Measurements from ENCODE around the gene GULP1. TPM values are rescaled to one million over a fixed set of nuclear protein-coding genes. Genes with fewer than 3 reads are reported as not detected.

GULP1 gene
- polyA plus RNA-seq, 1 donor from 2014 or later: 10.2 TPM

- Histone ChIP-seq H3K4me2 (ENCODE audit: low read length) (no peak overlapping the region), H3K27me3 (ENCODE audit: insufficient read depth, low read depth, low read length) (no peaks in the 10 kb centered on the region), H3K27ac (ENCODE audit: low read length) (no peak overlapping the region), H3K36me3 (ENCODE audit: insufficient read depth, low read length) (no peaks in the 10 kb centered on the region), H4K20me1 (ENCODE audit: insufficient read depth) (no peaks in the 10 kb centered on the region), H2AFZ (ENCODE audit: low read depth, low read length) (no peak overlapping the region), H3K79me2 (replicated peaks; ENCODE audit: insufficient read depth, low read length) (no peaks in the 10 kb centered on the region), H3F3A (ENCODE audit: insufficient read depth, low read length, poor library complexity, severe bottlenecking) (no peaks in the 10 kb centered on the region), H3K9ac (ENCODE audit: low read length) (no peak overlapping the region), H3K4me3 (ENCODE audit: low read length) (no peak overlapping the region), H3K9me2 (ENCODE audit: insufficient read depth, low read length) (no peaks in the 10 kb centered on the region), H3K9me3 (ENCODE audit: low read length) (no peaks in the 10 kb centered on the region)
- TF ChIP-seq MXI1 (conservative IDR thresholded peaks at IDR 0.05; ENCODE audit: poor library complexity, severe bottlenecking) (no peak), EZH2 (IDR thresholded peaks at IDR 0.05; ENCODE audit: borderline replicate concordance, insufficient read depth, low read length, poor library complexity, severe bottlenecking) (no peak), EP300 (conservative IDR thresholded peaks at IDR 0.05; ENCODE audit: poor library complexity, severe bottlenecking) (no peak), SMC3 (conservative IDR thresholded peaks at IDR 0.05; ENCODE audit: poor library complexity) (no peak), REST (IDR thresholded peaks at IDR 0.05; ENCODE audit: borderline replicate concordance) (no peak), RAD21 (conservative IDR thresholded peaks at IDR 0.05) (no peak), POLR2AphosphoS5 (IDR thresholded peaks at IDR 0.05) (no peak), TAF1 (IDR thresholded peaks at IDR 0.05; ENCODE audit: low read depth) (no peak)
- TF ChIP-seq, protein P1, sequence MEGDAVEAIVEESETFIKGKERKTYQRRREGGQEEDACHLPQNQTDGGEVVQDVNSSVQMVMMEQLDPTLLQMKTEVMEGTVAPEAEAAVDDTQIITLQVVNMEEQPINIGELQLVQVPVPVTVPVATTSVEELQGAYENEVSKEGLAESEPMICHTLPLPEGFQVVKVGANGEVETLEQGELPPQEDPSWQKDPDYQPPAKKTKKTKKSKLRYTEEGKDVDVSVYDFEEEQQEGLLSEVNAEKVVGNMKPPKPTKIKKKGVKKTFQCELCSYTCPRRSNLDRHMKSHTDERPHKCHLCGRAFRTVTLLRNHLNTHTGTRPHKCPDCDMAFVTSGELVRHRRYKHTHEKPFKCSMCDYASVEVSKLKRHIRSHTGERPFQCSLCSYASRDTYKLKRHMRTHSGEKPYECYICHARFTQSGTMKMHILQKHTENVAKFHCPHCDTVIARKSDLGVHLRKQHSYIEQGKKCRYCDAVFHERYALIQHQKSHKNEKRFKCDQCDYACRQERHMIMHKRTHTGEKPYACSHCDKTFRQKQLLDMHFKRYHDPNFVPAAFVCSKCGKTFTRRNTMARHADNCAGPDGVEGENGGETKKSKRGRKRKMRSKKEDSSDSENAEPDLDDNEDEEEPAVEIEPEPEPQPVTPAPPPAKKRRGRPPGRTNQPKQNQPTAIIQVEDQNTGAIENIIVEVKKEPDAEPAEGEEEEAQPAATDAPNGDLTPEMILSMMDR (IDR thresholded peaks at IDR 0.05; ENCODE audit: poor library complexity, severe bottlenecking): no peak
Measured at GRCh38 chr2:188379748-188380147, 88.1 kb downstream of the GULP1 start.

- H3K9me2 ChIP-seq (ENCODE audit: insufficient read depth, low read length): no peaks in the 10 kb centered on the region
- H3K9ac ChIP-seq (ENCODE audit: low read length): no peak overlapping the region
- H3K4me3 ChIP-seq (ENCODE audit: low read length): no peak overlapping the region
- H3K9me3 ChIP-seq (ENCODE audit: low read length): no peaks in the 10 kb centered on the region
- H3K27ac ChIP-seq (ENCODE audit: low read length): no peak overlapping the region
- no peaks in the 10 kb centered on the region for H3K79me2 ChIP-seq (replicated peaks; ENCODE audit: insufficient read depth, low read length)
- no peaks in the 10 kb centered on the region for H4K20me1 ChIP-seq (ENCODE audit: insufficient read depth)
- no peaks in the 10 kb centered on the region for H3K36me3 ChIP-seq (ENCODE audit: insufficient read depth, low read length)
- TF ChIP-seq TAF1 (IDR thresholded peaks at IDR 0.05; ENCODE audit: low read depth): no peak
- TF ChIP-seq EP300 (conservative IDR thresholded peaks at IDR 0.05; ENCODE audit: poor library complexity, severe bottlenecking): no peak
- no peak for TF ChIP-seq RAD21 (conservative IDR thresholded peaks at IDR 0.05)
- TF ChIP-seq MXI1 (conservative IDR thresholded peaks at IDR 0.05; ENCODE audit: poor library complexity, severe bottlenecking): no peak
- TF ChIP-seq SMC3 (conservative IDR thresholded peaks at IDR 0.05; ENCODE audit: poor library complexity): no peak
- no peak for TF ChIP-seq POLR2AphosphoS5 (IDR thresholded peaks at IDR 0.05)
- TF ChIP-seq, protein P1 (IDR thresholded peaks at IDR 0.05; ENCODE audit: poor library complexity, severe bottlenecking): no peak
- TF ChIP-seq REST (IDR thresholded peaks at IDR 0.05; ENCODE audit: borderline replicate concordance): no peak
- no peak for TF ChIP-seq EZH2 (IDR thresholded peaks at IDR 0.05; ENCODE audit: borderline replicate concordance, insufficient read depth, low read length, poor library complexity, severe bottlenecking)
- no peak overlapping the region for H3K4me2 ChIP-seq (ENCODE audit: low read length)
- no peak overlapping the region for H2AFZ ChIP-seq (ENCODE audit: low read depth, low read length)
- H3F3A ChIP-seq (ENCODE audit: insufficient read depth, low read length, poor library complexity, severe bottlenecking): no peaks in the 10 kb centered on the region
- no peaks in the 10 kb centered on the region for H3K27me3 ChIP-seq (ENCODE audit: insufficient read depth, low read depth, low read length)
Measured at GRCh38 chr2:188380280-188380679, 88.6 kb downstream of the GULP1 start.

Data from neural cell (in vitro differentiated cells).